K562 treated with DMSO at 1 percent for 24 hours (cell line): ENCODE data around the gene PSMB10. TPM values are rescaled to one million over a fixed set of nuclear protein-coding genes. Genes with fewer than 3 reads are reported as not detected.

Experiments
- total RNA-seq: library from RNA; unstranded; fragments of 300-600 nt; gene quantifications from 2 replicates; pipeline ENCODE4 v1.2.3, GENCODE V29; 2022; ENCODE audit warnings: low read depth; ENCODE audit not compliant: insufficient read depth

Gene PSMB10
- 110 and 120 TPM in 2 replicates for total RNA-seq

DNA sequence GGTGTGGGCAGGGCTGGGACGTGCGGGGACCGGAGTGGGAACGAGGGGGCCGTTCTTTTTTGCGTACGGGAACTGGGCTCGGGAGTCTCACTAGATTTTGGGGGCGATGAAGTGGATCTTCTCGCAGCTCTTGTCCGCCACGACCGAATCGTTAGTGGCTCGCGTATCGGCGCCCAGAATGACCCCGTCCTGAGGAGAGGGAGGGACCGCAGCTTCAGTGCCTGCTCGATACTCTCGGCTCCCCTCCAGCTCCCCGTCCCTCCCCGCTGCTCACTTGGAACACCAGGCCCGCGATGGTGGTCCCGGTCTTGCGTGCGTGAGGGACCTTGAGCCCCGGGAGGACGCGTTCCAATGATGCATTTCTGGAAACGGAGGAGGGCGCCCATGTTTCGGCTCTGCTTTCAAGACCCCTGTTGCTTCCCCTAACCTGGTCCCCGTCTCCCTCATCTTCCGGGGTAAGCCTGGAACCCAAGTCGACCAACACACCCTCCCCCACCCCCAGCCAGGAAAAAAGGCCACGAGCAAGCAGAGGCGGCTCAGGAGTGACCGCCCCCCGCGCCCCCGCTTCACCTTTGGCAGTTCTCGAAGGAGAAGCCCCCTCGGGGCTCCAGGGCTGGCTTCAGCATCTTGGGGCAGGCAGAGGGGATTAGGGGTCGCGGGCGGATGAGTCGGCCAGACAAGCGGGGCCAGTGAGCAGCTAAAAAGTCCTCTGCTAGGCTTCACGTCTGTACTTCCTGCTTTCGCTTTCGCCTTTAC lies at the start of gene PSMB10:
Gene PSMB10 (minus strand): TSS at position 727 of the 756 bp plus-strand sequence. CDS start 101 bp downstream, at position 626.

DNA sequence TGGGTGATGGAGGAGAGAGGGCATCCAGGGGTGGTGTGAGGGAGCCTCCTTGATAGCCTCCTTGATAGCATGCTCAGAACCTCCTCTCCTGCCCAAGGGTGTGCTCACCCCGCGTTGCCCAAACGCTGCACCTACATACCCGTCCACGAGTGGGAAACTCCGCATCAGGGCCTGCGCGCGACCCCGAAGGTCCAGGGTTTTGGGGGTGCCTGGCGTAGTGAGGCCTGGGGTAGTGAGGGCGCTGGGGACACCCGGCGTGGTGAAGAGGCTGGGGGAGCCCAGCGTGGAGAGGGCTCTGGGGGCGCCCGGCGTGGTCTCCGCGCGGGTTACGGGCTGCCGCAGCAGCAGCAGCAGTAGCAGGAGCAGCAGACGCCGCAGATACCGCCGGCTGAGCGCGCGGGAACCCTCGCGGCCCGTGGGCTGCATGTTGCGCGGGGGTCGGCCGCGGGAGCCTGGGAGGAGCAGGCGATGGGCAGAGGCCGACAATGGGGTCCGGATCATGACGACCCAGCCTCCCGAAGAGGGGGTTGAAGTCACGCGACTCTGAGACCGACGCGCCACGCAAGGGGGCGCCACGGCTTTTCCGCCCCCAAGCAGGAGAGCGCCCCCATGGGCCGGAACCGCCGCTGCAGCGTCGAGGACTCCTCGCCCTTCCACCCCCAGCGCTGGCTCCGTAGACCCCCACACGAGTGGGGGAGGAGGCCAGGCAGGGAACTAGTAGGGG lies 43.5 kb upstream of the PSMB10 start, which contains the start of gene DPEP3:
Gene DPEP3 (minus strand): TSS at position 545 of the 724 bp plus-strand sequence. CDS start 119 bp downstream, at position 426.

DNA sequence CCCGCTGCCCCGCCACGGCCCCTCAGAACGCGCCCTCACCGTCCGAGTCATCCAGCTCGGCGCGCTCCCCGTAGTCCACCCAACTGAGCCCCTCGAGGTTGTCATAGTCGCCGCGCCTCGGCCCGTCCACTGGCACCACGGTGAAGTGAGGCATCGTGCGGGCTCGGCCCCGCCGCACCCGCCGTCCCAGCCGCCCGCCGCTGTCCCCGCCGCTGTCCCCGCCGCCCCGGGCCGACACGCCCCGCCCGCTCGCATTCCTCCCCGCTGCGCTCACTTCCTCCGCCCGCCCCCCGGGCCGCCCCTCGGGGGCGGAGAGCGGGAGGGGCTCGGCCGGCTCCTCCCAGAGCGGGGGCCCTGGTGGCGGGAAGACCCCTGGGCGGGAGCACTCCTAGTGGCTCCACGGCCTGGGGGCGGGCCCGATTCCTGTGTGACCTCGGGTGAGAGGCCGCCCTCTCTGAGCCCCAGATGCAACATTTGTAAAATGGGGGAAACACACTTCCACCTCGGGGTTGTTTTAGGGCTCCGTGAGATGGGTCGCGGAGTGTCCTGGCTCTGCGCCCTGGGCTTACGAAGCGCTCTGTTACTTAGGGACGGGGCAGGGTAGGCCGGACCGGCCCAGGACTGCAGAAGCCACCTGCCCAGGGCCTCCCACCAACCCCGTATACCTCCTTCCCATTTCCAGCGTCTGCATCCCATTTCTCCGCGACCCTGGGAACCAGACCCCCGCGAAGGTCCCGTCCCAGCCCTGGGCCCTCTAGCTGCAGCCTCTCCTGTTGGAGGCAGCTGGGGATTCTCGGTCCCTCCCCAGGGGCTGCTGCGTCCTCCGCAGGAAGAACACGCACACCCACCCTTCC lies 32.0 kb upstream of the PSMB10 start, which contains the start of gene SLC12A4:
Gene SLC12A4 (minus strand): TSS at position 238 of the 854 bp plus-strand sequence. CDS start 84 bp downstream, at position 154.

DNA sequence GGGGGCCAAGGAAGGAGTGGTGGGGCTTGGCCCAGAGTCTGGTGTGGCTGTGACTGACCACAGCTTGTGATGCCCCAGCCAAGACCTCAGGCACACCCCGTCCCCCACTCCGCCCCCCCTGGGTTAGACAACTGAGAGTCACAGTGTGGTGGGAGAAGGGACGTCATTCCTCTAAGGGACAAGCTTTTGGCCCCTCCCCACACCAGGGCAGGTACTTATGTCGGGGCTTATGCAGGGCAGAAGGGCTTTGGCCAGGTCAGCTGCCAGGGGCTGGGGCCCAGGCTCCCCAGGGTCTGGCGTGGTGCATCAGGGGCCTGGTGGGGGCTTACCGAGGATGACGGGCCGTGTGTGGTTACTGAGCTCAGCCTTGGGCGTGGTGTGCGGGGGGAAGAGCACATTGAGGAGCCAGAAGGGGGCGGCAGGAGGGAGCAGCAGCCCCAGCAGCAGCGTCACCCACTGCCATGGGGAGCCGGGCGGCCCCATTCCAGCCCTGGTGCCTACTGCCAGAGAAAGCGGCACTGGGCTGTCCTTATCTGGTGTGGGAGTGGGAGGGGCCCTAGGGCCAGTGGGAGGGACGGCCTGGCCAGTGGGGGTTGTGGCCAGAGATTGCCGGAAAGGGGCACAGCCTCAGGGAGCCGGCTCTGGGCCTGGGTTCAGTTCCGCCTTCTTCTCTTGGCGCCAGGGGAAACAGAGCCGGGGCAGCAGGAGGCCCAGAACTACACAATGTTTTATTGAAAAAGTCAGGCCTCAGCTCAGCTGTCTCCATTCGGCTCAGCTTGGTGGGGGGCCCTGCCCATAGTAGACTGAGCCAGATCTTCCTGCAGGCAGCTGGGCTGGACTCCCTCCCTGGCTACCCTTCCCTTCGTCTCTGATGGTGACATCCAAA lies 7.2 kb upstream of the PSMB10 start, which contains the start of gene LCAT:
Gene LCAT (minus strand): TSS at position 502 of the 886 bp plus-strand sequence. CDS start 19 bp downstream, at position 483.

DNA sequence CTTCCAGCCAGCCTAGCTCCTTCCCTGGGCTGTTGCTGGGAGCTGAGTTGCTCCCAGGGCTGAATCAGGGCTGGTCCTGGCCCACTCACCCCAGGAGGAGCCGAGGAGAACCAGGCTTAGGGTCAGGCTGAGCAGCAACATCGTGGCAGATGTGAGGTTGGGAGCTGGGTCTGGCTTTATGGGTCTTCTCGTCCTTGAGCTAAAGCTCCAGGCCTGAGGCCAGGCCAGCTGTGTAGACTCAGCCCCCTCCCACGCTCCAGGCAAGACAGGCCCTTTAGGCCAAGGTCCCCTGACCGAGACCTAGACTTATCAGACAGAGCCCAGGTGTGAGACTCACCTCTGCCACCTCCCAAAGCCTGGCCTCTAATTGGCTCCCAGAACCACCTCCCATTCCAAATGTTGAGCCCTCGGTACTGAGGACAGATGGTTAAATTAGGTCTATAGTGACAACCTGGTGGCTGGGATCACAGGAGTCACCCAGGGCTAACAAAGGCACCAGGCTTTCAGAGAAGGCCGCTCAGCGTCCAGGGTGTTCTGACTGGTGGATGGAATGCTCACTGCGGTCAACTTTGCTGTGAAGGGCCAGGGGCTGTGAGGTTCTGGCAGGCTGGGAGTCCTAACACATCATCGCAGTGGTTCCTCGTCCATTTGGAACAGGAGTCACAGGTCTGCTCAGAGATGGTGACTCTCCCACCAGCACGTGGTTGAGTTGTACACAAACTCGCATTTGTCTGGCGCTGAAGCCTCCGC lies 4.8 kb downstream of the PSMB10 start, which contains the start of gene CTRL:
Gene CTRL (minus strand): TSS at position 151 of the 750 bp plus-strand sequence. CDS start 10 bp downstream, at position 141.

DNA sequence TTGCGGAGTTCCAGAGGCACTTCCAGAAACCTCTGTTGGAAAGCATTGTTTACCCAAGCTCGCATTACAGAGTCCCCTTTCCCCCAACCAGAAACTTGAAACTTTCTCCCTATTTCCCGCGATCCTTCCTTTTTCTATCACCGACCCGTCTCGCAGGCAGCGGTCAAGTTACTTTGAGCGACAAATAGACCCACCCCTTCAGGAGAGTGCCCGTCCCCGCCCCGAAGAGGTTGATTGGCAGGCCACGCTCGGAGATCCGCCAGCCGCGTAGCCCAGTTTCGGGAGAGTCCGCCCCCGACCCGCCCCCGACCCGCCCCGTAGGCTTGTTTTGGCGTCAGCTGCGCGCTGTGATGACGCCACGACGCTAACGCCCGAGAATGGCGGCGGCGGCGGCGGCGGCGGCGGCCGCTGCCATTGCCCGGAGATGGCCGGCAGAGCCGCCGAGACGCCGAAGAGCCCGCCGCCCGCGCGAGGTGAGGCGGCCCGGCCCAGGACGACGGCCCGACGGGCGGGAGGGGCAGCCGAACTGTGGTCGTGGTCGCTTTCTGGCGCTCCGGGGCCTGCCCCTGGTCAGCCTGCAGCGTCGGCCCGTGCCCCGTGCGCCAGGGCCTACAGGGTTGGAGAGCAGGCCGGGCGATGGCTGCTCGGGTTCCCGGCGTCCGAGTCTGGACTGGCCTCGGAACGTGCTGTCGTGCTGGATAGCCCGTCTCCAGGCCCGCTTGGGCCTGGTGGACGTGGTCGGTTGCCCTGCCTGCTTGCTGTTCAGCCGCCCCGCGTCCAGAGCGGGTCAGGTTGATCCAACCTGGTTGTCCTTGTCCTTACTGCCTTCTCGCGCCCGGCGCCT lies 43.5 kb downstream of the PSMB10 start, which contains the start of gene PSKH1:
Gene PSKH1 (plus strand): TSS at position 356 of the 844 bp plus-strand sequence. CDS start 15,496 bp downstream, outside the sequence.

DNA sequence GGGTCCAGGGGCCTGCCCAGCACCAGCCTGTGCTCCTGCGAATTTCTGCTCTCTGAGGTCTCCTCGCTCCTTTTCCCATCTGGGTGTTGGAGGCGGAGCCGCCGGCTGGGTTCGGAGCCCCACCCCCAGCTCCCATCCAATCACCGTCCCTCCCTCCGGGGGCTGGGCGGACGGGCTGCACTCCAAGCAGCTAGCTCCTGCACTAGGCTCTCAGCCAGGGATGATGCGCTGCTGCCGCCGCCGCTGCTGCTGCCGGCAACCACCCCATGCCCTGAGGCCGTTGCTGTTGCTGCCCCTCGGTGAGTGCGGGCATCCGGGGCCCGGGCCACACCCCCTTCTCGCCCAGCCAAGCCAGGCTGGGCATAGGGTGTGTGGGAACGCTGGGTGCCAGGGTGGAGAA lies 52.0 kb downstream of the PSMB10 start, which contains the start of gene NRN1L:
Gene NRN1L (plus strand): TSS at position 202 of the 400 bp plus-strand sequence. CDS start 19 bp downstream, at position 221.

Other genes with a start within 250 kb of the PSMB10 start
- 19.9 and 22.5 TPM in 2 replicates for gene GFOD2, start 217.5 kb downstream of the PSMB10 start, total RNA-seq
- gene RANBP10, start 130.3 kb downstream of the PSMB10 start, total RNA-seq, result 16.9 and 17.6 TPM in 2 replicates
- gene TSNAXIP1, start 130.0 kb downstream of the PSMB10 start, total RNA-seq, result 0.10 TPM in 1 of 2 replicates, not detected in the other
- gene THAP11, start 94.5 kb downstream of the PSMB10 start, total RNA-seq, result 58.7 and 62.7 TPM in 2 replicates
- 76.3 and 84.1 TPM in 2 replicates for gene NUTF2, start 89.9 kb downstream of the PSMB10 start, total RNA-seq
- gene CENPT, start 89.2 kb downstream of the PSMB10 start, total RNA-seq, result 67.2 and 75.8 TPM in 2 replicates
- 91.7 and 98.7 TPM in 2 replicates for gene EDC4, start 63.8 kb downstream of the PSMB10 start, total RNA-seq
- 2.9 and 3.1 TPM in 2 replicates for gene NRN1L, start 52.0 kb downstream of the PSMB10 start, total RNA-seq
- gene PSKH1, start 43.6 kb downstream of the PSMB10 start, total RNA-seq, result 46.0 and 46.8 TPM in 2 replicates
- gene CTRL, start 5.0 kb downstream of the PSMB10 start, total RNA-seq, result 0.59 and 1.3 TPM in 2 replicates
- gene LCAT, start 7.3 kb upstream of the PSMB10 start, total RNA-seq, result 5.5 and 9.9 TPM in 2 replicates
- gene SLC12A4, start 31.8 kb upstream of the PSMB10 start, total RNA-seq, result 22.5 and 23.8 TPM in 2 replicates
- not detected in 2 replicates for gene DPEP3, start 43.6 kb upstream of the PSMB10 start, total RNA-seq
- gene DPEP2, start 62.6 kb upstream of the PSMB10 start, total RNA-seq, result 2.8 and 3.0 TPM in 2 replicates
- not detected in 2 replicates for gene DPEP2NB, start 79.1 kb upstream of the PSMB10 start, total RNA-seq
- gene DDX28, start 86.4 kb upstream of the PSMB10 start, total RNA-seq, result 17.4 and 20.0 TPM in 2 replicates
- gene DUS2, start 86.4 kb upstream of the PSMB10 start, total RNA-seq, result 10.8 and 12.3 TPM in 2 replicates
- 31.2 and 35.3 TPM in 2 replicates for gene NFATC3, start 148.5 kb upstream of the PSMB10 start, total RNA-seq